CD4-positive, alpha-beta T cell (primary cell): Measurements from ENCODE around the gene ITGAD. TPM values are rescaled to one million over a fixed set of nuclear protein-coding genes. Genes with fewer than 3 reads are reported as not detected.

Source experiments
- ATAC-seq: fragments of 200-7000 bp; cut with Tn5 transposase; one replicate; pipeline ENCODE4 v1.10.0; 2022; ENCODE audit warnings: mild to moderate bottlenecking; ENCODE audit not compliant: poor library complexity
- CTCF ChIA-PET: fragments of 350-600 bp; sonication (Branson Sonifier 250); formaldehyde crosslinking; loops from one replicate; lab custom pipeline; 2021; ENCODE audit warnings: antibody characterized with exemption, inconsistent platforms; lab: Charles Lee
- POLR2A ChIA-PET: fragments of 350-600 bp; sonication (Branson Sonifier 250); formaldehyde crosslinking; loops from one replicate; lab custom pipeline; 2021; ENCODE audit warnings: antibody characterized with exemption, inconsistent platforms; lab: Charles Lee
- DNase-seq, 14 experiments: peaks; one replicate each; pipeline ENCODE4 v3.0.0-alpha.2; 2013 to 2020; ENCODE audit warnings: mixed read lengths in 2 of 14
- H3K27ac ChIP-seq, 2 donors: one replicate each; pipeline versions ENCODE4 v1.5.1 to v1.7.0; 2013; ENCODE audit warnings: low read length in 2 of 2, low read depth in 1 of 2, mild to moderate bottlenecking in 1 of 2
- H3K27me3 ChIP-seq, 2 experiments: 1 replicate in 1 of 2; 2 replicates in 1 of 2; pipeline versions ENCODE4 v1.6.1 to v1.7.0; 2013; ENCODE audit warnings: low read length in 2 of 2, control low read depth in 1 of 2, mild to moderate bottlenecking in 1 of 2, moderate library complexity in 1 of 2; ENCODE audit not compliant: insufficient read depth in 2 of 2, control insufficient read depth in 1 of 2
- H3K36me3 ChIP-seq: one replicate; pipeline ENCODE4 v1.6.1; 2013; ENCODE audit warnings: low read length, control low read depth; ENCODE audit not compliant: insufficient read depth
- H3K4me1 ChIP-seq: one replicate; pipeline ENCODE4 v1.6.1; 2013; ENCODE audit warnings: low read length, control low read depth; ENCODE audit not compliant: insufficient read depth
- H3K4me3 ChIP-seq: one replicate; pipeline ENCODE4 v1.5.1; 2013; ENCODE audit warnings: mild to moderate bottlenecking, low read length, moderate library complexity
- H3K9me3 ChIP-seq, 2 experiments: 1 replicate in 1 of 2; 2 replicates in 1 of 2; pipeline versions ENCODE4 v1.6.1 to v1.7.0; 2013; ENCODE audit warnings: low read length in 2 of 2, mild to moderate bottlenecking in 2 of 2, control low read depth in 1 of 2, moderate library complexity in 1 of 2; ENCODE audit not compliant: control insufficient read depth in 1 of 2, insufficient read depth in 1 of 2
- H3K27ac Mint-ChIP-seq: one replicate; pipeline ENCODE4 v1.8.0; 2020; ENCODE audit warnings: mixed read lengths
- H3K27me3 Mint-ChIP-seq: one replicate; pipeline ENCODE4 v1.8.0; 2021; ENCODE audit warnings: mixed read lengths
- H3K36me3 Mint-ChIP-seq: one replicate; pipeline ENCODE4 v1.8.0; 2021; ENCODE audit warnings: low read depth, mixed read lengths
- H3K4me1 Mint-ChIP-seq: one replicate; pipeline ENCODE4 v1.8.0; 2021; ENCODE audit warnings: low read depth, mixed read lengths
- H3K4me3 Mint-ChIP-seq: one replicate; pipeline ENCODE4 v1.8.0; 2020; ENCODE audit warnings: mild to moderate bottlenecking, mixed read lengths
- H3K9me3 Mint-ChIP-seq: one replicate; pipeline ENCODE4 v1.8.0; 2020; ENCODE audit warnings: mixed read lengths
- intact Hi-C, 2 experiments: fragments of 100-400 bp; cut with DNase I in 1 of 2; cut with micrococcal nuclease in 1 of 2; formaldehyde crosslinking; loops; one replicate each; pipeline versions ENCODE4 v1.15.1 to v1.9.0; 2023 to 2025; cut with DNase I, micrococcal nuclease
- total RNA-seq, 174 experiments: library from RNA in 2 of 174; stranded (reverse) in 2 of 174; gene quantifications; one replicate each; pipeline ENCODE4 v1.2.3 and lab custom pipeline; 2021 to 2026
- TF ChIP-seq, protein P1 (sequence below): fragments of 200-600 bp; IDR thresholded peaks from one replicate; pipeline ENCODE4 v1.8.0; 2022; ENCODE audit warnings: antibody characterized with exemption, mild to moderate bottlenecking

The ITGAD gene
- total RNA-seq, 2 experiments from 2014 or later, result not detected

DNA sequence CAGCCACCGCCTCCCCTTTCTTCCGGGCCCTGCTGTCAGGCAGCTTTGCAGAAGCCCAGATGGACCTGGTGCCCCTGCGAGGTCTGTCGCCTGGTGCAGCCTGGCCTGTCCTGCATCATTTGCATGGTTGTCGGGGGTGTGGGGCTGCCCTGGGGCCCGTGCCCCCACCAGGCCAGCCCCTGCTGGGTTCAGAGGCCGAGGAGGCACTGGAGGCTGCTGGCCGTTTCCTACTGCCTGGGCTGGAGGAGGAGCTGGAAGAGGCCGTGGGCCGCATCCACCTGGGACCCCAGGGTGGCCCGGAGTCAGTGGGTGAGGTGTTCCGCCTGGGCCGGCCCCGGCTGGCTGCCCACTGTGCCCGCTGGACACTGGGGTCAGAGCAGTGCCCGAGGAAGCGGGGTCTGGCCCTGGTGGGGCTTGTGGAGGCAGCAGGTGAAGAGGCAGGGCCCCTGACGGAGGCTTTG lies 73.3 kb downstream of the ITGAD start:
- intact Hi-C loops, result no loop called here
- CTCF ChIA-PET, result no interaction called here
- H3K4me3 Mint-ChIP-seq, result no peak overlapping the region

DNA sequence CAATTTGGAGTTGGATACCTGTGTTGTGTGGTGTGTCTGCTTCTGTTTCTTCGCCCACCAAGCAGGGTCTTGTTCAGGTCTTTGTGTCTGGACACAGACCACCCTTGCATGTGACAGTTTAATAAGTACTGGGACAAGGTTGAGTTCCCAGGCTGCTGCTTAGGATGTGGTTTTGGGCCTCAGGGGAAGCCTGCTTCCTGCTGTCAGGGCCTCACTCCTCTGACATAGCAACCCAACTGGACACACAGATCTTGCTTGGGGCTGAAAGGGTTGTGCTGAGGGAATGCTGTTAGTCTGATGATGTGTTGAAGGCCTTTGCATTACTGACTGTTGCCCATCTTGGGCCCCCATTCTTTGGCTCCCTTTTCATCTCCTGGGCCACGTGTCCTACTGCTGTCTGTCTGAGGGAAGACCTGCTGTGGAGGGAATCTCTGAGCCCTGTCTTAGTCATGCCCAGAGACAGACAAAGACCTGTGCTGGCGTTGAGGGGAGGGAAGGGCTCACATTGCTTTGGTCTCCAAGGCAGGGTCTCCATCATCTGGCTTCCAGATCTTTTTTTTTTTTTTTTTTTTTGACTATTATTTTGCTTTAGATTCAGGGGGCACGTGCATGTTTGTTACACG lies 74.1 kb downstream of the ITGAD start:
- Mint-ChIP-seq H3K27me3 (peaks cover under 1% of the 10 kb centered on the region), H3K4me1 (peaks cover under 1% of the 10 kb centered on the region), H3K4me3 (no peak overlapping the region), H3K27ac (no peak overlapping the region), H3K9me3 (no peaks in the 10 kb centered on the region), H3K36me3 (peaks cover 36% of the 10 kb centered on the region)
- ChIA-PET CTCF (no interaction called here), POLR2A (no interaction called here)
- TF ChIP-seq, protein P1, sequence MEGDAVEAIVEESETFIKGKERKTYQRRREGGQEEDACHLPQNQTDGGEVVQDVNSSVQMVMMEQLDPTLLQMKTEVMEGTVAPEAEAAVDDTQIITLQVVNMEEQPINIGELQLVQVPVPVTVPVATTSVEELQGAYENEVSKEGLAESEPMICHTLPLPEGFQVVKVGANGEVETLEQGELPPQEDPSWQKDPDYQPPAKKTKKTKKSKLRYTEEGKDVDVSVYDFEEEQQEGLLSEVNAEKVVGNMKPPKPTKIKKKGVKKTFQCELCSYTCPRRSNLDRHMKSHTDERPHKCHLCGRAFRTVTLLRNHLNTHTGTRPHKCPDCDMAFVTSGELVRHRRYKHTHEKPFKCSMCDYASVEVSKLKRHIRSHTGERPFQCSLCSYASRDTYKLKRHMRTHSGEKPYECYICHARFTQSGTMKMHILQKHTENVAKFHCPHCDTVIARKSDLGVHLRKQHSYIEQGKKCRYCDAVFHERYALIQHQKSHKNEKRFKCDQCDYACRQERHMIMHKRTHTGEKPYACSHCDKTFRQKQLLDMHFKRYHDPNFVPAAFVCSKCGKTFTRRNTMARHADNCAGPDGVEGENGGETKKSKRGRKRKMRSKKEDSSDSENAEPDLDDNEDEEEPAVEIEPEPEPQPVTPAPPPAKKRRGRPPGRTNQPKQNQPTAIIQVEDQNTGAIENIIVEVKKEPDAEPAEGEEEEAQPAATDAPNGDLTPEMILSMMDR, result no peak
- H3K27ac ChIP-seq, result no peak overlapping the region
- ATAC-seq (no peak), DNase-seq (peak in 3 of 14 experiments; percentile 29 to 57 (median 30))
- H3K9me3 ChIP-seq, result no peaks in the 10 kb centered on the region
- H3K27me3 ChIP-seq, result peaks cover 2 to 11% of the 10 kb centered on the region in 2 experiments
- no peak overlapping the region for H3K4me3 ChIP-seq
- intact Hi-C loops, result no loop called here
- H3K36me3 ChIP-seq, result peaks cover 25% of the 10 kb centered on the region
- peaks cover 31% of the 10 kb centered on the region for H3K4me1 ChIP-seq

More for the DNA sequence above, 73.3 kb downstream of the ITGAD start:
- Histone ChIP-seq H3K27ac (no peak overlapping the region), H3K36me3 (peaks cover 30% of the 10 kb centered on the region), H3K4me3 (no peak overlapping the region), H3K4me1 (peaks cover 24% of the 10 kb centered on the region), H3K27me3 (peaks cover 0 to 5% of the 10 kb centered on the region in 2 experiments), H3K9me3 (no peaks in the 10 kb centered on the region)
- POLR2A ChIA-PET, result no interaction called here
- no peak overlapping the region for H3K27ac Mint-ChIP-seq
- DNase-seq (peak in 1 of 14 experiments; percentile 20), ATAC-seq (no peak)
- peaks cover 36% of the 10 kb centered on the region for H3K36me3 Mint-ChIP-seq
- H3K27me3 Mint-ChIP-seq, result no peaks in the 10 kb centered on the region
- TF ChIP-seq, protein P1, result no peak
- no peaks in the 10 kb centered on the region for H3K4me1 Mint-ChIP-seq
- no peaks in the 10 kb centered on the region for H3K9me3 Mint-ChIP-seq

DNA sequence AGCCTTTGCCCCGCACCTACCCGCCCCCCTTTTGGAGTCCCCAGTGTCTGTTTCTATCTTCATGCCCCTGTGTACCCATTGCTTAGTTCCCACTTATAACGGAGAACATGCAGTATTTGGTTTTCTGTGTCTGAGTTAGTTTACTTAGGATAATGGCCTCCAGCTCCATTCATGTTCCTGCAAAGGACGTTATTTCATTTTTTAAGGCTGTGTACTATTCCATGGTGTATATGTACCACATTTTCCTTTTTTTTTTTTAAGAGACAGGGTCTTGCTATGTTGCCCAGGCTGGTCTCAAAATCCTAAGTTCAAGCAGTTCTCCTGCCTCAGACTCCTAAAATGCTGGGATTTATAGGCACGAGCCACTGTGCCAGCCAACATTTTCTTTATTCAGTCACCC lies 74.7 kb downstream of the ITGAD start:
- intact Hi-C loops, result no loop called here
- no peak overlapping the region for H3K4me3 Mint-ChIP-seq
- peaks cover 33% of the 10 kb centered on the region for H3K36me3 Mint-ChIP-seq
- H3K9me3 Mint-ChIP-seq, result no peaks in the 10 kb centered on the region
- peaks cover 7% of the 10 kb centered on the region for H3K27me3 Mint-ChIP-seq
- peaks cover 6% of the 10 kb centered on the region for H3K4me1 Mint-ChIP-seq
- H3K27me3 ChIP-seq, result peaks cover 8 to 15% of the 10 kb centered on the region in 2 experiments
- no peak overlapping the region for H3K27ac Mint-ChIP-seq
- DNase-seq (no peak), ATAC-seq (no peak)
- H3K4me3 ChIP-seq, result no peak overlapping the region
- POLR2A ChIA-PET, result no interaction called here
- H3K4me1 ChIP-seq, result peaks cover 37% of the 10 kb centered on the region
- peaks cover 0 to 4% of the 10 kb centered on the region in 2 experiments for H3K9me3 ChIP-seq
- peaks cover 19% of the 10 kb centered on the region for H3K36me3 ChIP-seq
- TF ChIP-seq, protein P1, result no peak
- CTCF ChIA-PET, result no interaction called here
- H3K27ac ChIP-seq, result no peak overlapping the region
